Effector CD4-positive, alpha-beta T cell (primary cell): ENCODE data around the gene DUSP28.
A peak's percentile ranks its signal among the peaks of the same experiment; 100 is the strongest.
"Not testable (repeated sequence)": the region's sequence is repeated elsewhere in the genome, so short reads cannot be mapped to it uniquely, and the experiment has no call there.

Experiments used
- DNase-seq: peaks from one replicate; pipeline ENCODE4 v3.0.0-alpha.2; 2020
- total RNA-seq: gene quantifications from one replicate; lab custom pipeline; 2026; lab: John Stamatoyannopoulos, UW

Gene DUSP28, protein sequence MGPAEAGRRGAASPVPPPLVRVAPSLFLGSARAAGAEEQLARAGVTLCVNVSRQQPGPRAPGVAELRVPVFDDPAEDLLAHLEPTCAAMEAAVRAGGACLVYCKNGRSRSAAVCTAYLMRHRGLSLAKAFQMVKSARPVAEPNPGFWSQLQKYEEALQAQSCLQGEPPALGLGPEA
- 33.4 reads per million, percentile 59 among the genes with 10 or more reads in this experiment for total RNA-seq

GRCh38 chr2:240560084-240560479 is at the start of gene DUSP28:
TSS of gene DUSP28 (plus strand) at chr2:240560357. CDS start at chr2:240560685, 328 bp downstream.
- DNase-seq = peak; percentile 81

GRCh38 chr2:240510513-240511210 is 49.5 kb upstream of the DUSP28 start:
- no peak for DNase-seq

- no peak for DNase-seq
Observed at GRCh38 chr2:240511351-240512108, 48.6 kb upstream of the DUSP28 start.

GRCh38 chr2:240512109-240512485 is 48.1 kb upstream of the DUSP28 start:
- DNase-seq = no peak

DNA sequence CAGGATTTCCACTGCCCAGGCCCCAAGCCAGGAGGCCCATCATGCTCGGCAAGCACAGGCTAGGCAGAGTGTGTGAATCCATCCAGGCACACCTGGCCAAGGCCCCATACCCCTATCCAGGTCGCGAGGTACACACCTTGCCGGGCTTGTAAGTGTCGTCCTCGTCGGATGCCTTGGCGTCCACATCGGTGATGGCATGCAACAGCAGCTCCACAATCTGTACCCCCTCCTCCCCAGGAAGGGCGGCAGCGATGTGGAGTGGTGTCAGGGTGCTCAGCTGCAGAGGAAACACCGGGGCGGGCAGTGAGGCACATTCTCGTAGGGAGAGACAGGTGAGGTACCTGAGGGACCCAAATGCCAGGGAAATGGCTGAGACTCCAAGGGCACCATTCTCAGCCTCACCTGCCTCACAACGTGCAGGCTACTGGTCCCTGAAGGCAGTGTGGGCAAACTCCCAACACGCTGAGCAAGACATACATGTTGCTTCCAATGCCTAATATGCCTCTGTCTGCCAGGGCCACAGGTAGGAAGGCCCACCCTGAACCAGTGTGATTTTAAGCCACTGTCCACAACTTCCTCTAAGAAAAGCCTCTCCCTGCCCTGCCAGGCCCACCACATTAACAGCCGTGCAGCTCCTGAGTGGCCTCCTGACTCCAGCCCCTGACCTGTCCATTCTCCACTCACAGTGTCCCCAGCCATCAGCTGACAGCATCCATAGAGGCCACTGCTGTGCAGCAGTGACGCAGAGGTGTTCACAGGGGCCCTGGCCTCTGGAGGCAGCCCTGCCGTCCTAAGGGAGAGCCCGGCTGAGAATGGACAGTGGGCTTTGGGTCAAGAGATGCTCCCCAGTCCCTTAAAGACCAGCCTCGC is 47.3 kb upstream of the DUSP28 start:
- no peak for DNase-seq

DNA sequence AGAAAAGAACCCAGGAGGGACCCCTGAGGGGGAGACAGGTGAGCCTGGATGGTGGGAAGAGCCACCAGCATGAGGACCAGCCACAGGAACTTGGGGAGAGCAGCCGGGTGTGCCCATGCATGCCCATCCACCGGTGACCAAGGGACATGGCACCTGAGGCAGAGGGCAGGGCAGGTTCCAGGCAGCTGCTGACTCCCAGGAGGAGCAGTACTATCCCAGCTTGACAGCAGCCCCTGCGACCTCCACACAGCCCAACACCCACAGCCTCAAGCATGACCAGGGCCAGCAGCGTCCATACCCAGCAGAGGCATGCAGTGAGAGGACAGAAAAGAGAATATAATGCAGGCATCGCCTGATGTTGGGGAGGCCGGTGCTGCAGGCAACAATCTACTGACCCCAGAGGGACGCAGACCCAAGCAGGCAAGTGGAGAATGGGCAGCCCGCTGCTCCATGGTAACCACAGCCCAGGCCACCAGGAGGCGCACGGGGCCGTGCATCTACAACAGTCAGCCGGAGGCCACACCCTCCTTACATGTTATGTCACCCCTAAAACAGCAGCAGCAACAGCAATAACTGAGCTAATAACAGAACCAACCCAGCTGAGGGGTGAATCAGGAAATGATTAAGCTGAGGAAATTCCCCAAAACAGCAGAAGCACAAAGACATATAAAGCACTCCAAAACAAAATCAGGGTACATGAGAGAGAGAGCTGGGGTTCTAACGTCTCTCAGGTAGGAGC is 46.4 kb upstream of the DUSP28 start:
- DNase-seq = peak; percentile 82

GRCh38 chr2:240514631-240515030 is 45.5 kb upstream of the DUSP28 start:
- DNase-seq = no peak

- no peak for DNase-seq
Observed at GRCh38 chr2:240517342-240517741, 42.8 kb upstream of the DUSP28 start.

- DNase-seq = no peak
Observed at GRCh38 chr2:240518981-240519380, 41.2 kb upstream of the DUSP28 start.

GRCh38 chr2:240519396-240520129 is 40.6 kb upstream of the DUSP28 start:
- no peak for DNase-seq

- no peak for DNase-seq
Observed at GRCh38 chr2:240520130-240520973, 39.8 kb upstream of the DUSP28 start.

DNA sequence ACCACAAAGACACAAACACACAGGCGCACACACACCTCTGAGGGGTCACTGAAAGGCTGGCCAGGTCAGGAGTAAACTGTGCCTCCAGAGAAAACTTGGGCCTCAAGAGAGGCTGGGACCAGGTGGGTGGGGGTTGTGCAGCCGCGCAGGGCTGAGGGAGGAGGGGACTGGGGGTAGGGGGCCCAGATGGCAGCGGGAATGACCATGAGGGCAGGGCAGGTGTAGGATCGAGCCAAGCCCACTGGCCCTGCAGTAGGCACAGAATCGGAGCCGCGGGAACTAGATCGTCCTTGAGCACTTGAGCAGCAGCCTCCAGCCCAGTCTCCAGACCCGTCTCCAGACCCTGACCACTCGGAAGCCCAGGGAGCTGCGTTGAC is 39.2 kb upstream of the DUSP28 start:
- DNase-seq = no peak

GRCh38 chr2:240521885-240522284 is 38.3 kb upstream of the DUSP28 start:
- DNase-seq = not testable (repeated sequence)

GRCh38 chr2:240522406-240522805 is 37.8 kb upstream of the DUSP28 start:
- DNase-seq = no peak

- no peak for DNase-seq
Observed at GRCh38 chr2:240523451-240524281, 36.5 kb upstream of the DUSP28 start.

GRCh38 chr2:240524963-240525718 is 35.0 kb upstream of the DUSP28 start:
- DNase-seq = no peak

DNA sequence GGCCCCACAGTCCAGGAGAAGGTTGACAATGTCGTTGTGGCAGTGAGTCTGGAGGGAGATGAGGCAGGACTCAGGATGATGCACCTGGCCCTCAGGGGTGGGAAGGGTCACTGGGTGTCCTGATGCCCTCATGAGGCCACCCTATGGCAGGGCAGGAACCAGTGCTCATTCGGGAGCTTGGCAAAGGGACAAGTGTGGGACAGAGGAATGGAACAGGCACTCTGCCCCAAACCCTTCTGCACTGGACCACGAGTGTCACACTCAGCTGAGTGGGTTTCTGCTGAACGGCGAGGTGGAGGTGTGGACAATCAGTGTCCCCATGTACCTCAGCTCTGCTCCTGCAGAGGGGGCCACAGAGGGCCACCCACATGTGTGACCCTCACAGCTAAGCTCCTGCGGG is 34.4 kb upstream of the DUSP28 start:
- no peak for DNase-seq

GRCh38 chr2:240526521-240526920 is 33.6 kb upstream of the DUSP28 start:
- DNase-seq = no peak
